ENCODE measurements around the gene TRIM37.
A peak's percentile ranks its signal among the peaks of the same experiment; 100 is the strongest.

TRIM37 gene

DNA sequence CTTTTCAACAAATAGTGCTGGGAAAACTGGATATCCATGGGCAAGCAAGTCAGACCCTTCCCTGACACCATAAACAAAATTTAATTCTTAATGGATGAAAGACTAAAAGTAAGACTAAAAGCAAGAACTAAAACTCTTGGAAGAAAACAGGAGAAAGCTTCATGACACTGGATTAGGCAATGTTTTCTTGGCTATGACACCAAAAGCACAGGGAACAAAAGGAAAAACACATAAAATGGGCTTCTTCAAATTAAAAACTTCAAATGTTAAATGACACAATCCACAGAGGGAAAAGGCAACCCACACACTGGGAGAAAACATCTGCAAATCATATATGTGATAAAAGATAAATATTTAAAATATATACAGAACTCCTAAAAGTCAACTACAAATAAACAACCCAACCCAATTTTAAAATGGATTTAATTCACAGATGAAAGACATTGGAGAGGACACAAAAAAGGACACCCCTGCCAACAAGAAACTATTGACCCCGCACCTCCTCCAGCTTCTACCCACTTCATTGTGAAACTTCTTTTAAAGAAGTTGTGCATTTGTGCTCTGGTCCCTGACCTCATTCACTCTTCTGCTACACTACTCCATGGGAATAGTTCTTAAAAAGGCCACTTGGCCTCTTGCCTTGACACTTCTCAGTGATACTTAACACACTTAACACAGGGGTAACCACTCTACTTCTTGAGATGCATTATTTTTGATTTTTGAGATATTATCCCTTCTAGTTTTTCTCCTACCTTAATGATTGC is 80.3 kb downstream of the TRIM37 start (continued):
- TF ChIP-seq PRDM2 (tag by site-specific recombination; IDR thresholded peaks at IDR 0.05; ENCODE audit: borderline replicate concordance) (no peak), YY1 (tag by site-specific recombination; IDR thresholded peaks at IDR 0.05) (no peak), EGR2 (tag by site-specific recombination; IDR thresholded peaks at IDR 0.05; ENCODE audit: low read depth) (0 out of 2 replicates have a peak, but pooled peaks have one; percentile 37), ZNF416 (tag by site-specific recombination; IDR thresholded peaks at IDR 0.05) (no peak)

GRCh38 chr17:59024916-59025315 is 81.8 kb downstream of the TRIM37 start:
- POLR2A ChIA-PET = no interaction called here
- H3K4me1 ChIP-seq (ENCODE audit: control insufficient read depth, insufficient read depth, low read length) = no peaks in the 10 kb centered on the region
- CTCF ChIA-PET = no interaction called here
- H3K36me3 ChIP-seq (ENCODE audit: control insufficient read depth in 2 of 2, insufficient read depth in 1 of 2, low read length in 2 of 2) = peaks cover 17 to 28% of the 10 kb centered on the region in 2 experiments
- TF ChIP-seq ZNF350 (tag by site-specific recombination; IDR thresholded peaks at IDR 0.05) (no peak), ZNF791 (tag by site-specific recombination; IDR thresholded peaks at IDR 0.05) (no peak), KLF1 (tag by site-specific recombination; IDR thresholded peaks at IDR 0.05) (no peak), ZFP37 (tag by site-specific recombination; IDR thresholded peaks at IDR 0.05) (no peak), HIC1 (tag by site-specific recombination; IDR thresholded peaks at IDR 0.05) (no peak), ZNF223 (tag by site-specific recombination; IDR thresholded peaks at IDR 0.05) (no peak), ZNF174 (tag by site-specific recombination; IDR thresholded peaks at IDR 0.05) (no peak), ZNF549 (tag by site-specific recombination; IDR thresholded peaks at IDR 0.05) (no peak), SP7 (tag by site-specific recombination; IDR thresholded peaks at IDR 0.05) (no peak)
- TF ChIP-seq, protein P1, sequence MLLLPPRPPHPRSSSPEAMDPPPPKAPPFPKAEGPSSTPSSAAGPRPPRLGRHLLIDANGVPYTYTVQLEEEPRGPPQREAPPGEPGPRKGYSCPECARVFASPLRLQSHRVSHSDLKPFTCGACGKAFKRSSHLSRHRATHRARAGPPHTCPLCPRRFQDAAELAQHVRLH (tag by site-specific recombination; IDR thresholded peaks at IDR 0.05) = no peak
- TF ChIP-seq, protein P2, sequence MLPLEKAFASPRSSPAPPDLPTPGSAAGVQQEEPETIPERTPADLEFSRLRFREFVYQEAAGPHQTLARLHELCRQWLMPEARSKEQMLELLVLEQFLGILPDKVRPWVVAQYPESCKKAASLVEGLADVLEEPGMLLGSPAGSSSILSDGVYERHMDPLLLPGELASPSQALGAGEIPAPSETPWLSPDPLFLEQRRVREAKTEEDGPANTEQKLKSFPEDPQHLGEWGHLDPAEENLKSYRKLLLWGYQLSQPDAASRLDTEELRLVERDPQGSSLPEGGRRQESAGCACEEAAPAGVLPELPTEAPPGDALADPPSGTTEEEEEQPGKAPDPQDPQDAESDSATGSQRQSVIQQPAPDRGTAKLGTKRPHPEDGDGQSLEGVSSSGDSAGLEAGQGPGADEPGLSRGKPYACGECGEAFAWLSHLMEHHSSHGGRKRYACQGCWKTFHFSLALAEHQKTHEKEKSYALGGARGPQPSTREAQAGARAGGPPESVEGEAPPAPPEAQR (tag by site-specific recombination; IDR thresholded peaks at IDR 0.05) = no peak
- H3K9me3 ChIP-seq (ENCODE audit: control insufficient read depth, insufficient read depth, low read depth, low read length) = no peaks in the 10 kb centered on the region
- H3K4me3 ChIP-seq (ENCODE audit: low read depth, low read length) = no peak overlapping the region
- no peak overlapping the region for H3K27ac ChIP-seq (ENCODE audit: extremely low read depth, low read depth, low read length)
